PC-9 (cell line): ENCODE results near the gene AKAP13. TPM values are rescaled to one million over a fixed set of nuclear protein-coding genes. Genes with fewer than 3 reads are reported as not detected.

Source experiments
- BruUV-seq: library from RNA; stranded (reverse); fragments of 400-500 nt; replicated peaks from 2 replicates; lab custom pipeline; 2021; lab: Mats Ljungman, UMichigan
- CTCF ChIA-PET: fragments of 300-600 bp; sonication (Branson Sonifier 250); formaldehyde crosslinking; loops from one replicate; lab custom pipeline; 2022; ENCODE audit warnings: antibody characterized with exemption; lab: Charles Lee
- POLR2A ChIA-PET: fragments of 300-600 bp; sonication (Branson Sonifier 250); formaldehyde crosslinking; loops from one replicate; lab custom pipeline; 2022; ENCODE audit warnings: antibody characterized with exemption; ENCODE audit not compliant: unreplicated experiment; lab: Charles Lee
- DNase-seq, 2 experiments: peaks; one replicate each; pipeline versions ENCODE4 v3.0.0 to v3.0.0-alpha.2; 2015 to 2022; ENCODE audit warnings: mixed read lengths in 1 of 2
- H2AFZ ChIP-seq: fragments of 200-600 bp; sonication (generic); 2 replicates; pipeline ENCODE4 v1.8.1; 2017; ENCODE audit warnings: antibody characterized with exemption
- H3F3A ChIP-seq: fragments of 200-600 bp; sonication (generic); 2 replicates; pipeline ENCODE4 v1.8.1; 2017; ENCODE audit warnings: antibody characterized with exemption, mild to moderate bottlenecking, low read depth; ENCODE audit not compliant: insufficient read depth
- H3K27ac ChIP-seq: fragments of 200-600 bp; sonication (generic); 2 replicates; pipeline ENCODE4 v1.6.1; 2016; ENCODE audit warnings: mixed run types
- H3K27me3 ChIP-seq: fragments of 200-600 bp; sonication (generic); 2 replicates; pipeline ENCODE4 v1.6.1; 2016; ENCODE audit warnings: low read depth, mixed run types; ENCODE audit not compliant: insufficient read depth
- H3K36me3 ChIP-seq: fragments of 200-600 bp; sonication (generic); 2 replicates; pipeline ENCODE4 v1.6.1; 2016; ENCODE audit warnings: low read depth, mixed run types
- H3K4me1 ChIP-seq: fragments of 200-600 bp; sonication (generic); replicated peaks from 2 replicates; pipeline ENCODE4 v1.6.1; 2016; ENCODE audit warnings: mixed run types; ENCODE audit not compliant: insufficient read depth
- H3K4me2 ChIP-seq: fragments of 200-600 bp; sonication (generic); 2 replicates; pipeline ENCODE4 v1.6.1; 2017; ENCODE audit warnings: mixed run types
- H3K4me3 ChIP-seq: fragments of 200-600 bp; sonication (generic); 2 replicates; pipeline ENCODE4 v1.6.1; 2016; ENCODE audit warnings: mixed run types
- H3K79me2 ChIP-seq: fragments of 200-600 bp; sonication (generic); 2 replicates; pipeline ENCODE4 v1.6.1; 2017; ENCODE audit warnings: low read depth, mixed run types
- H3K9me2 ChIP-seq: fragments of 200-600 bp; sonication (generic); 2 replicates; pipeline ENCODE4 v1.8.1; 2017; ENCODE audit warnings: mild to moderate bottlenecking; ENCODE audit not compliant: insufficient read depth
- H3K9me3 ChIP-seq: fragments of 200-600 bp; sonication (generic); 2 replicates; pipeline ENCODE4 v1.8.1; 2016; ENCODE audit warnings: low read depth; ENCODE audit not compliant: insufficient read depth
- H4K20me1 ChIP-seq: fragments of 200-600 bp; sonication (generic); 2 replicates; pipeline ENCODE4 v1.8.1; 2017; ENCODE audit not compliant: insufficient read depth
- EZH2 ChIP-seq: fragments of 200-600 bp; sonication (generic); IDR thresholded peaks from 2 replicates; pipeline ENCODE4 v1.8.0; 2017; ENCODE audit warnings: antibody characterized with exemption, low read depth
- intact Hi-C: fragments of 100-400 bp; cut with micrococcal nuclease; formaldehyde crosslinking; loops from one replicate; pipeline ENCODE4 v1.10.0; 2022; ENCODE audit not compliant: unreplicated experiment
- total RNA-seq: library from RNA; stranded (reverse); gene quantifications from 2 replicates; pipeline ENCODE4 v1.2.3, GENCODE V29; 2021
- TF ChIP-seq, protein P1 (sequence below): fragments of 200-600 bp; sonication (generic); conservative IDR thresholded peaks from 2 replicates; pipeline ENCODE4 v1.6.1; 2017; ENCODE audit warnings: mixed run types, antibody characterized with exemption, mild to moderate bottlenecking, moderate library complexity

The AKAP13 gene
- total RNA-seq, 1 experiment from 2014 or later: 82.5 TPM

DNA sequence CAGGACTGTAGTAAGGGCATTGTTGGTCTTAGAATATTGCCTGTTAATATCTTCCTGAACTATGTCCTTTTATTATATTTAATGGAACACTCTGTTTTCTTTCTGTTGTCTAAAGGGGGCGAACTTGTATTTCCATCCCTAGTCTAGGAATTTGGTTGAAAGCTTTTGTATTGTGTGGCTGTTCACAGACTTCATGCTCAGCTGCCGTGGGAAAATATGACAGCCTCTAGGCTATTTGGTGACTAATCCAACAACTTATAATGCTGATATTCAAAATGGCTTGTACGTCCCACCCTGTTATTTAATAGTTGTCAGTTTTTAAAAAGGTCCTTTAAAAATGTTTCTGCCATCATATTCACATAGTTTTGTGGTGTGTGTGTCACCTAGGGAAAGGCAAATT, 211.7 kb downstream of the AKAP13 start:
- TF ChIP-seq EZH2: no peak
- TF ChIP-seq, protein P1, sequence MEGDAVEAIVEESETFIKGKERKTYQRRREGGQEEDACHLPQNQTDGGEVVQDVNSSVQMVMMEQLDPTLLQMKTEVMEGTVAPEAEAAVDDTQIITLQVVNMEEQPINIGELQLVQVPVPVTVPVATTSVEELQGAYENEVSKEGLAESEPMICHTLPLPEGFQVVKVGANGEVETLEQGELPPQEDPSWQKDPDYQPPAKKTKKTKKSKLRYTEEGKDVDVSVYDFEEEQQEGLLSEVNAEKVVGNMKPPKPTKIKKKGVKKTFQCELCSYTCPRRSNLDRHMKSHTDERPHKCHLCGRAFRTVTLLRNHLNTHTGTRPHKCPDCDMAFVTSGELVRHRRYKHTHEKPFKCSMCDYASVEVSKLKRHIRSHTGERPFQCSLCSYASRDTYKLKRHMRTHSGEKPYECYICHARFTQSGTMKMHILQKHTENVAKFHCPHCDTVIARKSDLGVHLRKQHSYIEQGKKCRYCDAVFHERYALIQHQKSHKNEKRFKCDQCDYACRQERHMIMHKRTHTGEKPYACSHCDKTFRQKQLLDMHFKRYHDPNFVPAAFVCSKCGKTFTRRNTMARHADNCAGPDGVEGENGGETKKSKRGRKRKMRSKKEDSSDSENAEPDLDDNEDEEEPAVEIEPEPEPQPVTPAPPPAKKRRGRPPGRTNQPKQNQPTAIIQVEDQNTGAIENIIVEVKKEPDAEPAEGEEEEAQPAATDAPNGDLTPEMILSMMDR: peak; percentile 56
- no peaks in the 10 kb centered on the region for H3K9me2 ChIP-seq
- no peaks in the 10 kb centered on the region for H3K9me3 ChIP-seq
- CTCF ChIA-PET: interaction anchor here (0.7 kb wide), 1 partner anchor 100 kb away, joined by 18 read pairs; no protein-coding TSS in a partner anchor
- peak overlapping the region; percentile 26; the same call in 1 of the 2 replicates for H3K4me2 ChIP-seq
- no peak overlapping the region for H2AFZ ChIP-seq
- POLR2A ChIA-PET: no interaction called here
- H4K20me1 ChIP-seq: no peaks in the 10 kb centered on the region
- peak overlapping the region; percentile 84 for H3K27ac ChIP-seq
- no peaks in the 10 kb centered on the region for H3K27me3 ChIP-seq
- peaks cover 68% of the 10 kb centered on the region for H3K79me2 ChIP-seq
- H3K4me1 ChIP-seq: peaks cover 52% of the 10 kb centered on the region
- peaks cover 27% of the 10 kb centered on the region for H3F3A ChIP-seq
- H3K4me3 ChIP-seq: no peak overlapping the region
- intact Hi-C loops: no loop called here
- peak; percentile 54 to 95 for DNase-seq
- no TSS peak for BruUV-seq
- H3K36me3 ChIP-seq: 0 out of 2 replicates have a peak, but pooled peaks cover 1% of the 10 kb centered on the region

DNA sequence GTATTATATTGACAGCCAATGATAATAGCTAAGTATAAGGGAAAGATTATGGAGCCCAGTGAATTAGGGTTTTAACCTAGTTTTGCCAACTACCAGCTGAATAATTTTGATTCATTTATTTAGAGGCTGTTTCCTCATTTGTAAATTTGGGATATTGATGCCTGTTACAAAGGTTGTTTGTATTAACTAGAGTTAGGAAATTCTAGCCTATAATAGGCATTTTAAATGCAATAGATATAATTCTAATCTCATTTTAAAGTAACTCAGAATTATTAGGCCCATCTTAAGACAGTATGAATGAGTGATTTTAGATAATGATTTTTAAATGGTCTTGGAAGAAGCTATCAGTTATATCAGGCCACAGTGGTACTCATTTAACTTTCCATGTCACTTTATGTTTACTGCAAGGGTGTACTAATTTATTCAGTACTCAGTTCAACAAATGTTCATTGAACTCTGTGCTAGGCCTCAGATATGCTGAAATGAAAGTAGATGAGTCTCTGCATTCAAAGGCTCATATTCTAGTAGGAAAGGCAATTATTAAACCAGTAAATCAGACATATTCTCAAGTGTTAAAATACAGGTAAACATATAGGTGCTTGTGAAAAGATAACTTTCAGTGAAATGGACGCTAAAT, 213.5 kb downstream of the AKAP13 start:
- peaks cover 14% of the 10 kb centered on the region for H3F3A ChIP-seq
- ChIA-PET CTCF (interaction anchor here (0.7 kb wide), 1 partner anchor 315 kb away, joined by 3 read pairs; no protein-coding TSS in a partner anchor), POLR2A (no interaction called here)
- DNase-seq: no peak
- H3K9me2 ChIP-seq: no peaks in the 10 kb centered on the region
- H3K36me3 ChIP-seq: no peaks in the 10 kb centered on the region
- no peak overlapping the region for H2AFZ ChIP-seq
- 0 out of 2 replicates have a peak overlapping the region, but pooled peaks have one; percentile 4 for H3K27ac ChIP-seq
- H4K20me1 ChIP-seq: no peaks in the 10 kb centered on the region
- intact Hi-C loops: no loop called here
- H3K4me2 ChIP-seq: no peak overlapping the region
- no peak overlapping the region for H3K4me3 ChIP-seq
- no peaks in the 10 kb centered on the region for H3K9me3 ChIP-seq
- H3K27me3 ChIP-seq: no peaks in the 10 kb centered on the region
- no TSS peak for BruUV-seq
- H3K79me2 ChIP-seq: peaks cover 55% of the 10 kb centered on the region
- H3K4me1 ChIP-seq: peaks cover 34% of the 10 kb centered on the region
- no peak for TF ChIP-seq EZH2

DNA sequence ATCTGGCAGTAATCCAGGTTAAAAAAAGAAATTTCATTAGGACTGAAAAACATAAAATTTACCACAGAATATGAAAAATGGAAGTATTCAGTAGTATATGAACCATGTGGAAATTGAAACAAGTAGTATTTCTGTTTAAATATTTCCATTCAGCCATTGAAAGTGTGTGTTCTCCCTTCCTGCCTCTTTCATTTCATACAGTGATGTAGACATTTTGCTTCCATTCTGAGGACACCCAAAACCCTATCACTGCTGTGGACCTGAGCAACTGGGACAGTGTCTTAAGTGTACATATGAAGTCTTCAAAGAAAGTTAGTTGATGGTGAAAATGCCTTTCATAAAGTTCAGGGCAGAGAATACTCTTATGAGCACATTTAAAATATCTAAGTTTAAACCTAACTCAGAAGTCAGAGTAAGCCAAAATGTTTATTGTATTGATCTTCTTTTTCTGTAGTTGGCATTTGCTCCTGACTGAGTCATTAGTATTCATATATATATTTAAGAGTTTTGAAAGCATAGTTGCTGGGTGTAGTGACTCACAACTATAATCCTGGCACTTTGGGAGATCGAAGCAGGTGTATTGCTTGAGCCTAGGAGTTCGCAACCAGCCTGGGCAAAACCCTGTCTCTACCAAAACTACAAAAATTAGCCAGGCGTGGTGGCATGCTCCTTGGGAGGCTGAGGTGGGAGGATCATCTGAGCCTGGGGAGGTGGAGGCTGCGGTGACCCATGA, 215.6 kb downstream of the AKAP13 start:
- no peaks in the 10 kb centered on the region for H3K36me3 ChIP-seq
- TF ChIP-seq, protein P1: no peak
- no peak for TF ChIP-seq EZH2
- no peak overlapping the region for H3K27ac ChIP-seq
- no peaks in the 10 kb centered on the region; the same call in 1 of the 2 replicates for H4K20me1 ChIP-seq
- no TSS peak for BruUV-seq
- no peaks in the 10 kb centered on the region for H3K9me2 ChIP-seq
- no peaks in the 10 kb centered on the region for H3K27me3 ChIP-seq
- H2AFZ ChIP-seq: no peak overlapping the region
- POLR2A ChIA-PET: no interaction called here
- CTCF ChIA-PET: no interaction called here
- H3F3A ChIP-seq: peaks cover 15% of the 10 kb centered on the region
- no peak for DNase-seq
- peaks cover 37% of the 10 kb centered on the region for H3K79me2 ChIP-seq
- no peak overlapping the region for H3K4me2 ChIP-seq
- intact Hi-C loops: no loop called here
- H3K4me1 ChIP-seq: peaks cover 17% of the 10 kb centered on the region
- no peak overlapping the region for H3K4me3 ChIP-seq
- no peaks in the 10 kb centered on the region for H3K9me3 ChIP-seq
